Suprapubic skin (tissue), 4 donors: ENCODE data around the gene GNAO1.

Experiments used
- CTCF ChIP-seq, 2 donors: fragments of 200-600 bp in 1 of 2; fragments of 450-650 bp in 1 of 2; sonication (generic) in 1 of 2; IDR thresholded peaks; one replicate each; pipeline ENCODE4 v1.5.1; 2016 to 2019; ENCODE audit warnings: antibody characterized with exemption in 2 of 2, mild to moderate bottlenecking in 1 of 2, moderate library complexity in 1 of 2
- EP300 ChIP-seq: sonication (generic); formaldehyde crosslinking; IDR thresholded peaks from one replicate; pipeline ENCODE4 v1.6.1; 2017; ENCODE audit warnings: antibody characterized with exemption
- POLR2A ChIP-seq, 2 donors: fragments of 450-650 bp; IDR thresholded peaks; one replicate each; pipeline ENCODE4 v1.6.1; 2017; ENCODE audit warnings: antibody characterized with exemption in 2 of 2, mild to moderate bottlenecking in 2 of 2, moderate library complexity in 2 of 2
- POLR2AphosphoS5 ChIP-seq, 3 donors: sonication (generic); formaldehyde crosslinking; IDR thresholded peaks; one replicate each; pipeline ENCODE4 v1.6.1; 2017; ENCODE audit warnings: antibody characterized with exemption in 3 of 3

GRCh38 chr16:56298948-56299596, 107.8 kb downstream of the GNAO1 start:
- TF ChIP-seq CTCF (IDR thresholded peaks at IDR 0.05) (no peak), EP300 (no peak), POLR2A (IDR thresholded peaks at IDR 0.05) (no peak), POLR2AphosphoS5 (IDR thresholded peaks at IDR 0.05) (no peak)
